ACC112 (cell line): ENCODE data around the gene AOPEP.

Experiments
- H2AFZ ChIP-seq: fragments of 200-600 bp; sonication (generic); one replicate; pipeline ENCODE4 v1.6.0; 2017; ENCODE audit warnings: antibody characterized with exemption, low read length; ENCODE audit not compliant: unreplicated experiment
- H3K27ac ChIP-seq: fragments of 200-600 bp; sonication (generic); 2 replicates; pipeline ENCODE4 v1.5.1; 2014; ENCODE audit warnings: low read depth, mild to moderate bottlenecking, antibody characterized with exemption, low read length, moderate library complexity
- H3K27me3 ChIP-seq: fragments of 200-600 bp; sonication (generic); 2 replicates; pipeline ENCODE4 v1.6.1; 2014; ENCODE audit warnings: mild to moderate bottlenecking, antibody characterized with exemption, low read length, moderate library complexity, mixed read lengths; ENCODE audit not compliant: insufficient read depth
- H3K36me3 ChIP-seq: fragments of 200-600 bp; sonication (generic); 2 replicates; pipeline ENCODE4 v1.6.1; 2016; ENCODE audit warnings: mild to moderate bottlenecking, antibody characterized with exemption, low read length, moderate library complexity, mixed read lengths; ENCODE audit not compliant: insufficient read depth
- H3K4me1 ChIP-seq: fragments of 200-600 bp; sonication (generic); one replicate; pipeline ENCODE4 v1.6.1; 2016; ENCODE audit warnings: low read length, mixed read lengths; ENCODE audit not compliant: insufficient read depth, unreplicated experiment, control insufficient read depth
- H3K4me3 ChIP-seq: fragments of 200-600 bp; sonication (generic); 2 replicates; pipeline ENCODE4 v1.5.1; 2014; ENCODE audit warnings: mild to moderate bottlenecking, low read depth, low read length
- H3K79me2 ChIP-seq: fragments of 200-600 bp; sonication (generic); one replicate; pipeline ENCODE4 v1.6.0; 2016; ENCODE audit warnings: low read length; ENCODE audit not compliant: control insufficient read depth, unreplicated experiment, insufficient read depth

AOPEP gene

DNA sequence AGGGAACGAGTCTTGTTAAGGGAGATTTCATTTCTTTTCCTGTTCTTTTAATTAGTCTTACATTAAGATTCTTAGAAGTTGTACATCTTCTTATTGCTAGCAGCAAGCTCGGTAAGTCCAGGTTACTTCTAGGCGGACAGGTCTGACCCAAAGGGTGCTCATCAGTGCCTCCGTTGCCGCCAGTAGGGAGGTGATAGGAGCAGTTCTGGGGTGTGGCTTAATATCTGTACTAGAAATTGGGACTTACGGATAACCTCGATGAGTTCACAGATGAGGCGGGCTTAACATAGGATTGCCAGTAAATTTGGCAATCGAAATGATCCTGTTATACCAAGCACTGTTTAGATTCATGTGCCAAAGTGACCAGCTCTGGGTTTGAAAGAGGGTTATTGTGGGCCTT, 312.2 kb downstream of the AOPEP start:
- Histone ChIP-seq H3K27me3 (no peaks in the 10 kb centered on the region), H3K36me3 (no peaks in the 10 kb centered on the region), H3K79me2 (peaks cover 54% of the 10 kb centered on the region), H3K4me3 (no peak overlapping the region), H3K27ac (no peak overlapping the region), H3K4me1 (no peaks in the 10 kb centered on the region), H2AFZ (no peak overlapping the region)

- H3K4me1 ChIP-seq: no peaks in the 10 kb centered on the region
- H3K36me3 ChIP-seq: no peaks in the 10 kb centered on the region; the same call in 1 of the 2 replicates
- H2AFZ ChIP-seq: no peak overlapping the region
- H3K79me2 ChIP-seq: peaks cover 47% of the 10 kb centered on the region
- H3K27me3 ChIP-seq: no peaks in the 10 kb centered on the region
- no peak overlapping the region for H3K4me3 ChIP-seq
- H3K27ac ChIP-seq: no peak overlapping the region
These were observed 313.6 kb downstream of the AOPEP start for GRCh38 chr9:95040106-95040505.

- Histone ChIP-seq H3K4me3 (no peak overlapping the region), H3K36me3 (no peaks in the 10 kb centered on the region; the same call in 1 of the 2 replicates), H3K27me3 (no peaks in the 10 kb centered on the region), H3K79me2 (peaks cover 33% of the 10 kb centered on the region), H2AFZ (no peak overlapping the region), H3K4me1 (peaks cover 5% of the 10 kb centered on the region), H3K27ac (no peak overlapping the region)
These were observed 317.3 kb downstream of the AOPEP start for GRCh38 chr9:95043826-95044225.

DNA sequence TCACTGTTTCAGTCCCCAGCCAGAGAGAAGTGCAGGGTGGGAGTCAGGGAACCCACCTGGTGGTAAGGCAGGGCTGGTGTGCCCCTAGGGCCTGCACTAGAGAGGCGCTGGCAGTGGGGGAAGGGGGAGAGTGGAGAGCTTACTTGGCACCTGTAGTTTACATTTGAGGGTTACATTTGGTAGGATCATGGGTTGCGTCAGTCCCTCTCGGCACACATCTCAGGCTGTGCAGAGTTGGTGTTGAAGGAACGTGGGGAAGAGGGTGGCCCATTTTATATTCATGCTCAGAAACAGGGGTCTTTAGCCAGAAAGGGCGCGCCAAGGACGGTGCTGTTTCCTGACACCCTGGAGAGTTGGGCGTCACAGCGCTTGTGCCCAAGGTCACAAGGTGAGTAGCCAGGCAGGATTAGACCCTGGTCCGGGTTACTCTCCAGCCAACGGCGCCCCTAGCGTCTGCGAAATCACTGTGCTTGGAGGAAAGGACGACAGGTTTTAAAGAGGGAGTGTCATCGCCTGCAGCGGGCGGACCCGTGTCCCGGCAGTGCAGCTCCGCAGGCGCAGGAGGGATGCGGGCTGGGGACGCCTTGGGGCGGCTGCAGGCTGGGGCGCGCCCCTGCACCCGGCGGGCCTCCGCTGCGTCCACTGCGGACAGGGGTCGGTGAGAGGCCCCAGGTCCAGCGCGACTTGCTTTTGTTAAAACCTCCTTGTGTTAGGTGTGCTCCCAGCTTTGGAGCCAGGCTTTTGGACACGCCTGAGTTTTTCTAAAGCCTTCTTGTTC, 318.4 kb downstream of the AOPEP start:
- no peak overlapping the region for H3K4me3 ChIP-seq

DNA sequence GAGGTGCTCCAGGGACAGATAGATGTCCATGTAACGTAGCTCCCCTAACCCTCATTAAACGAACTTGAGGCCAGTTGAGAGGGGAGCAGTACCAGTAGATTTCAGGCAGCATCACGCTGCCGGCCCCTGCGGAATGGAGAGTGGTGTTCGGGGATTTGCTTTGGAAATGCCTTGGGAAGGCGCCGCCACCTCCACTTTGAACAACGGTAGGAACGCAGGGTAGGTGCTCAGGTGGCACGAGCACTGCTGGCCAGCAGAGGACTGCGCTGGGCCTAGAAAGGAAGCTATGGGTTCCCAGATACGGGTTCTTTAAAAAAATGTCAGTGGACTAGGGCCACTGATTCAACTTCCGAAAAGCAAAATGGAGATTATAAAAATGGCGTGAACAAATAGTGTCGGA, 319.3 kb downstream of the AOPEP start:
- no peaks in the 10 kb centered on the region; the same call in 1 of the 2 replicates for H3K36me3 ChIP-seq
- no peaks in the 10 kb centered on the region for H3K27me3 ChIP-seq
- H3K27ac ChIP-seq: no peak overlapping the region
- no peak overlapping the region for H2AFZ ChIP-seq
- no peak overlapping the region for H3K4me3 ChIP-seq
- H3K79me2 ChIP-seq: peaks cover 37% of the 10 kb centered on the region
- peaks cover 24% of the 10 kb centered on the region for H3K4me1 ChIP-seq

More for the DNA sequence above, 318.4 kb downstream of the AOPEP start:
- Histone ChIP-seq H3K36me3 (no peaks in the 10 kb centered on the region; the same call in 1 of the 2 replicates), H3K27me3 (no peaks in the 10 kb centered on the region), H3K79me2 (peaks cover 36% of the 10 kb centered on the region), H3K27ac (no peak overlapping the region), H3K4me1 (peaks cover 16% of the 10 kb centered on the region), H2AFZ (no peak overlapping the region)

GRCh38 chr9:95047452-95048224, 321.1 kb downstream of the AOPEP start:
- Histone ChIP-seq H3K36me3 (no peaks in the 10 kb centered on the region; the same call in 1 of the 2 replicates), H2AFZ (no peak overlapping the region), H3K4me3 (peak overlapping the region; percentile 89), H3K27ac (peak overlapping the region; percentile 57; the same call in 1 of the 2 replicates), H3K79me2 (peaks cover 40% of the 10 kb centered on the region), H3K27me3 (no peaks in the 10 kb centered on the region), H3K4me1 (peaks cover 24% of the 10 kb centered on the region)

- Histone ChIP-seq H3K4me1 (peaks cover 24% of the 10 kb centered on the region), H3K27ac (peak overlapping the region; percentile 57; the same call in 1 of the 2 replicates), H3K27me3 (no peaks in the 10 kb centered on the region), H3K79me2 (peaks cover 48% of the 10 kb centered on the region), H3K4me3 (peak overlapping the region; percentile 89), H2AFZ (peak overlapping the region; percentile 66), H3K36me3 (peaks cover 3% of the 10 kb centered on the region)
These were observed 322.0 kb downstream of the AOPEP start for GRCh38 chr9:95048225-95049087.

- Histone ChIP-seq H3K79me2 (peaks cover 54% of the 10 kb centered on the region), H3K27ac (no peak overlapping the region), H2AFZ (no peak overlapping the region), H3K4me3 (peak overlapping the region; percentile 89), H3K27me3 (no peaks in the 10 kb centered on the region), H3K36me3 (peaks cover 4% of the 10 kb centered on the region; the same call in 1 of the 2 replicates), H3K4me1 (peaks cover 35% of the 10 kb centered on the region)
These were observed 323.3 kb downstream of the AOPEP start for GRCh38 chr9:95049761-95050160.

DNA sequence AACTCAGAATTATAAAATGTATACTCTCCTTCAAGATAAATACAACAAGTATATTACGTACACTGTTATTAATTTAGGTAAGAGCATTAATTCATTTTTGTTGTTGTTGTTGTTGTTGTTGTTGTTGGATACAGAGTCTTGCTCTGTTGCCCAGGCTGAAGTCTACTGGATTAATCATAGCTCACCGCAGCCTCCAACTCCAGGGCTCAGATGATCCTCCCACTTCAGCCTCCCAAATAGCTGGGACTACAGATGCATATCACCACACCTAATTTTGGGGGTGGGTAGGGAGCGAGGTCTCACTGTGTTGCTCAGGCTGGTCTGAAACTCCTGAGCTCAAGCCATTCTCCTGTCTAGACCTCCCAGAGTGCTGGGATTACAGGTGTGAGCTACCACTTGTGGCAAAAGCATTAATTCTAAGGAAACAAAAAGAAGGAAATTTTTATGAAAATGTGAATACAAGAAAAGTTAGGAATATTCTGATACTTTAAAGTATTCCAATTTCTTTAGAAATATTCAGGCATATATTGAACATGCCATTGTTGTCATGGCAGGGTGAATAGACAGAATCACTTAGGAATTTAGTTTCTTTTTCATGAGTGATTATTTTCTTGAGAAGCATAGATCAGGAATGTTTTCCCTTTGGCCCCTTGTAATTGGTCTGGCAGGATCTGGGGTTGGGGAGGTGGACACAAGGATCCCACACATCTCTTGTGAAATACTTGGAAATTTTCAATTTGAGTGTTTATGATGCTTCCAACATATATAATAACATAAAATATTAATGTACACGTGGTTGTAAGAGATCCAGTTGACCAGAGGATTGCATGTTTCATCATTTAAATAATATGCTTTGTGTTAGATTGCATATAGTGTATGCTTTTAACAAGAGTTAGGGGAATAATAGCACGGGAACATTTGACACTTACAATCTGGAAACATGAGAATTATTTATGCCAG, 327.4 kb downstream of the AOPEP start:
- Histone ChIP-seq H3K27ac (peak overlapping the region; percentile 74), H2AFZ (no peak overlapping the region), H3K4me3 (peak overlapping the region; percentile 55), H3K36me3 (peaks cover 4% of the 10 kb centered on the region; the same call in 1 of the 2 replicates), H3K27me3 (no peaks in the 10 kb centered on the region), H3K79me2 (peaks cover 88% of the 10 kb centered on the region), H3K4me1 (peaks cover 51% of the 10 kb centered on the region)
